Ovary (tissue), 9 donors: ENCODE data around the gene ZBTB25. TPM values are rescaled to one million over a fixed set of nuclear protein-coding genes. Genes with fewer than 3 reads are reported as not detected.

ENCODE experiments used
- DNase-seq, 5 donors: peaks; one replicate each; pipeline ENCODE4 v3.0.0-alpha.2; 2019 to 2020
- H3K27ac ChIP-seq, 2 donors: fragments of 200-600 bp; one replicate each; pipeline versions ENCODE4 v1.5.1 to v1.8.0; 2019 to 2022
- H3K27me3 ChIP-seq: fragments of 200-600 bp; one replicate; pipeline ENCODE4 v1.8.0; 2022
- H3K36me3 ChIP-seq: fragments of 200-600 bp; sonication (generic); one replicate; pipeline ENCODE4 v1.5.1; 2019
- H3K4me1 ChIP-seq: one replicate; pipeline ENCODE4 v1.8.1; 2013; ENCODE audit warnings: mild to moderate bottlenecking, moderate library complexity; ENCODE audit not compliant: insufficient read depth
- H3K4me3 ChIP-seq: fragments of 200-600 bp; sonication (generic); one replicate; pipeline ENCODE4 v1.5.1; 2017
- H3K9me3 ChIP-seq, 2 donors: fragments of 200-600 bp in 1 of 2; sonication (generic) in 1 of 2; one replicate each; pipeline versions ENCODE4 v1.5.1 to v1.8.1; 2013 to 2019; ENCODE audit warnings: mild to moderate bottlenecking in 1 of 2, moderate library complexity in 1 of 2
- CTCF ChIP-seq, 3 donors: fragments of 450-650 bp in 2 of 3; fragments of 200-600 bp in 1 of 3; IDR thresholded peaks; one replicate each; pipeline versions ENCODE4 v1.5.1 to v1.8.0; 2016 to 2022; ENCODE audit warnings: antibody characterized with exemption in 3 of 3, mild to moderate bottlenecking in 1 of 3
- EP300 ChIP-seq: sonication (generic); formaldehyde crosslinking; IDR thresholded peaks from one replicate; pipeline ENCODE4 v1.6.1; 2017; ENCODE audit warnings: antibody characterized with exemption
- POLR2A ChIP-seq: fragments of 450-650 bp; IDR thresholded peaks from one replicate; pipeline ENCODE4 v1.6.1; 2017; ENCODE audit warnings: antibody characterized with exemption, mild to moderate bottlenecking, moderate library complexity
- WGBS, 3 donors: extraction: QIAGEN DNeasy Blood & Tissue Kit in 1 of 3; methylation state at CpG; one replicate each; pipeline versions ENCODE4 v1.1.5 to v1.1.7; 2013 to 2017; 5-methylcytosine and 5-hydroxymethylcytosine counted together
- intact Hi-C, 4 donors: fragments of 100-400 bp; cut with DNase I; formaldehyde crosslinking; loops; one replicate each; pipeline versions ENCODE4 v1.11.0 to v1.15.1; 2022 to 2023
- polyA plus RNA-seq, 2 donors: library from polyadenylated mRNA; stranded (reverse); fragments of 200-250 nt in 1 of 2; fragments of 350-450 nt in 1 of 2; fragmentation: Illumina TruSeq in 1 of 2; extraction: RNeasy Lipid Tissue Mini Kit (QIAGEN cat#74804) in 1 of 2; gene quantifications; one replicate each; pipeline ENCODE4 v1.2.3, GENCODE V29; 2013 to 2014
- total RNA-seq, 7 donors: library from RNA; depleted of rRNA in 2 of 7; stranded (reverse); fragments of >200 nt in 2 of 7; fragmentation: NEBNext Ultra II Directional in 3 of 7; extraction: Animal tissue kit (Norgen Biotek cat#: 25700) in 3 of 7; gene quantifications; one replicate each; pipeline versions ENCODE4 v1.1.0 to v1.2.4, GENCODE V29; 2016 to 2023
- donor health status: DM: no; HTN: no; CAD: no; lungs with moderate emphysema.
- donor health status: DM: no; HTN: no; CAD: no.
- donor health status: Bipolar disorder and iron deficiency.
- donor health status: DM: yes; HTN: yes; CAD: no.
- donor health status: DM: no; HTN: no; CAD: no.
- donor health status: DM: yes; HTN: yes; CAD: no.

ZBTB25 gene
- total and polyA plus RNA-seq, 9 donors, result 3.5 to 22.6 (median 13.5) TPM

GRCh38 chr14:64476438-64476837 is 27.2 kb downstream of the ZBTB25 start:
- 91 to 93% (median 93%) methylated on average over 8 of the region's 8 CpGs for WGBS, 3 donors
- DNase-seq, result no peak
- Histone ChIP-seq H3K9me3 (no peaks in the 10 kb centered on the region), H3K4me3 (no peak overlapping the region), H3K36me3 (no peaks in the 10 kb centered on the region), H3K4me1 (no peaks in the 10 kb centered on the region), H3K27me3 (no peaks in the 10 kb centered on the region), H3K27ac (no peak overlapping the region)
- TF ChIP-seq POLR2A (no peak), CTCF (IDR thresholded peaks at IDR 0.05) (no peak), EP300 (no peak)
- intact Hi-C loops, result loop anchor here in 1 of 4 donors (5.0 to 10.0 kb wide), 2 partner anchors 44 to 132 kb away; no protein-coding TSS in a partner anchor

- DNase-seq, result no peak
- no peak overlapping the region for H3K27ac ChIP-seq
- H3K4me1 ChIP-seq, result no peaks in the 10 kb centered on the region
- no peaks in the 10 kb centered on the region for H3K27me3 ChIP-seq
- TF ChIP-seq EP300, result no peak
- no peak for TF ChIP-seq CTCF (IDR thresholded peaks at IDR 0.05)
- TF ChIP-seq POLR2A, result no peak
- no peaks in the 10 kb centered on the region for H3K36me3 ChIP-seq
- no peak overlapping the region for H3K4me3 ChIP-seq
- WGBS, 3 donors, result 88 to 93% (median 92%) methylated on average over 8 of the region's 8 CpGs
- H3K9me3 ChIP-seq, result no peaks in the 10 kb centered on the region
- intact Hi-C loops, result loop anchor here in 1 of 4 donors (5.0 to 10.0 kb wide), 2 partner anchors 43 to 131 kb away; no protein-coding TSS in a partner anchor
Observed at GRCh38 chr14:64475585-64476273, 27.9 kb downstream of the ZBTB25 start.

- Histone ChIP-seq H3K4me1 (no peaks in the 10 kb centered on the region), H3K27me3 (no peaks in the 10 kb centered on the region), H3K36me3 (no peaks in the 10 kb centered on the region), H3K9me3 (no peaks in the 10 kb centered on the region), H3K27ac (no peak overlapping the region), H3K4me3 (no peak overlapping the region)
- no peak for DNase-seq
- no peak for TF ChIP-seq POLR2A
- intact Hi-C loops, result loop anchor here in 1 of 4 donors (5.0 to 10.0 kb wide), 2 partner anchors 42 to 130 kb away; no protein-coding TSS in a partner anchor
- WGBS, 3 donors, result 63 to 90% (median 84%) methylated on average over 4 of the region's 4 CpGs
Observed at GRCh38 chr14:64474698-64475097, 28.9 kb downstream of the ZBTB25 start.

- H3K4me1 ChIP-seq, result no peaks in the 10 kb centered on the region
- intact Hi-C loops, result loop anchor here in 1 of 4 donors (10.0 kb wide), 1 partner anchor 129 kb away; no protein-coding TSS in a partner anchor
- H3K36me3 ChIP-seq, result no peaks in the 10 kb centered on the region
- no peaks in the 10 kb centered on the region for H3K27me3 ChIP-seq
- no peaks in the 10 kb centered on the region for H3K9me3 ChIP-seq
- 71 to 78% (median 78%) methylated on average over 2 of the region's 2 CpGs for WGBS, 3 donors
- no peak for TF ChIP-seq EP300
- no peak for TF ChIP-seq CTCF (IDR thresholded peaks at IDR 0.05)
- no peak for TF ChIP-seq POLR2A
- H3K27ac ChIP-seq, result no peak overlapping the region
- DNase-seq, result no peak
- H3K4me3 ChIP-seq, result no peak overlapping the region
Observed at GRCh38 chr14:64474041-64474440, 29.6 kb downstream of the ZBTB25 start.

- Histone ChIP-seq H3K36me3 (no peaks in the 10 kb centered on the region), H3K9me3 (no peaks in the 10 kb centered on the region), H3K4me3 (no peak overlapping the region), H3K27ac (no peak overlapping the region), H3K27me3 (no peaks in the 10 kb centered on the region), H3K4me1 (peaks cover 2% of the 10 kb centered on the region)
- intact Hi-C loops, result no loop called here
- TF ChIP-seq CTCF (IDR thresholded peaks at IDR 0.05) (no peak), EP300 (no peak), POLR2A (no peak)
- DNase-seq, result no peak
- 68 to 79% (median 72%) methylated on average over 3 of the region's 3 CpGs for WGBS, 3 donors
Observed at GRCh38 chr14:64468451-64468850, 35.2 kb downstream of the ZBTB25 start.
